ENCODE results near the gene HRH1.
"Not testable (repeated sequence)": the region's sequence is repeated elsewhere in the genome, so short reads cannot be mapped to it uniquely, and the experiment has no call there.

Gene HRH1

DNA sequence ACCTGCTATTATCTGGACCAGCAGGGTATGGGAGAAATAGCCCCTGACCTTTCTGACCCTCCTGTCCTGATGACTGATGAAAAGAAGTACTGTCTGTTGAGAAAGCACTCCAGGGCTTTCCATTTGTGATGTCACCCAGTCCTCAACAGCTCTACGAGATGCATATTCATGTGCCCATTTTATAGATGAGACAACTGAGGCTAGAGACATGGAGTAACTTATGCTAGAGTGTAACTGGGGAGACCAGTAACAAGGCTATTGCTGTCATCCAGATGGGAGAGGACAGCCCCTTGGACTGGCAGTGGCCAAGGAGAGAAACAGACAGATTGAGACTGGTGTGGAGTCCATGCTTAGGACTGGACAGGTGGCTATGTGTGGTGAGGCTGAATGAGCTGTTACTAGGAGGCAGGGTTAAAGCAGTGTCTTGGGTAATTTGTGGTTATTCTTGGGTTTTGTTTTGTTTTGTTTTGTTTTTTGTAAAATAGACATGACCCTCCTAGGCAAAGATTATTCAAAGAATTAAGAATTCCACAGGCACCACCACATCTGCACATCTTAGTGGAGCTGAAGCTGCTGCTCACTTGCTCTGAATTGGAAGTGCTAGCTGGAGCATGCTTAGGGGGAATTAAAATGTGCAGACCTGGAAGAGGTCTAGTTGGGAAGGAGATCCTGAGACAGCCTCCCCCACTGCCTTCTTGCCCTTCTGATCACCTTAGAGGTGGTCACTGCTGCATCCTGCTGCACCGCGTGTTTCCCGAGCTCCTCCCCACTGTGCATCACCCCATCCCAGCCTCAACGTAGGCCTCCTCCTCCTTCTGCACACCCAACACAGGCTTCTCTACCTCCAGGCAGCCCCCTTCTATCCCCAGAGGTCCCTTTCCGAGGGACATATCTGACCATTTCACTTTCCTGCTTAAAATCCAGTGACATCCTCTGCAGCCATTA is 8.4 kb downstream of the HRH1 start:
- Histone ChIP-seq H3K9me3 (ENCODE audit: severe bottlenecking) (peaks cover 3% of the 10 kb centered on the region), H3K27me3 (ENCODE audit: insufficient read depth, low read depth, severe bottlenecking) (peaks cover 2% of the 10 kb centered on the region), H3K36me3 (no peaks in the 10 kb centered on the region), H3K4me3 (ENCODE audit: low read depth, low read length) (no peak overlapping the region), H3K27ac (no peak overlapping the region)
- TF ChIP-seq, protein P1, sequence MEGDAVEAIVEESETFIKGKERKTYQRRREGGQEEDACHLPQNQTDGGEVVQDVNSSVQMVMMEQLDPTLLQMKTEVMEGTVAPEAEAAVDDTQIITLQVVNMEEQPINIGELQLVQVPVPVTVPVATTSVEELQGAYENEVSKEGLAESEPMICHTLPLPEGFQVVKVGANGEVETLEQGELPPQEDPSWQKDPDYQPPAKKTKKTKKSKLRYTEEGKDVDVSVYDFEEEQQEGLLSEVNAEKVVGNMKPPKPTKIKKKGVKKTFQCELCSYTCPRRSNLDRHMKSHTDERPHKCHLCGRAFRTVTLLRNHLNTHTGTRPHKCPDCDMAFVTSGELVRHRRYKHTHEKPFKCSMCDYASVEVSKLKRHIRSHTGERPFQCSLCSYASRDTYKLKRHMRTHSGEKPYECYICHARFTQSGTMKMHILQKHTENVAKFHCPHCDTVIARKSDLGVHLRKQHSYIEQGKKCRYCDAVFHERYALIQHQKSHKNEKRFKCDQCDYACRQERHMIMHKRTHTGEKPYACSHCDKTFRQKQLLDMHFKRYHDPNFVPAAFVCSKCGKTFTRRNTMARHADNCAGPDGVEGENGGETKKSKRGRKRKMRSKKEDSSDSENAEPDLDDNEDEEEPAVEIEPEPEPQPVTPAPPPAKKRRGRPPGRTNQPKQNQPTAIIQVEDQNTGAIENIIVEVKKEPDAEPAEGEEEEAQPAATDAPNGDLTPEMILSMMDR (IDR thresholded peaks at IDR 0.05; ENCODE audit: low read depth, low read length) = no peak
- no peak for DNase-seq

GRCh38 chr3:11164607-11165006 is 10.3 kb downstream of the HRH1 start:
- H3K36me3 ChIP-seq = no peaks in the 10 kb centered on the region
- DNase-seq = no peak
- no peak overlapping the region for H3K4me3 ChIP-seq (ENCODE audit: low read depth, low read length)
- no peak overlapping the region for H3K27ac ChIP-seq
- TF ChIP-seq, protein P1 (IDR thresholded peaks at IDR 0.05; ENCODE audit: low read depth, low read length) = no peak
- peaks cover 13% of the 10 kb centered on the region for H3K9me3 ChIP-seq (ENCODE audit: severe bottlenecking)
- H3K27me3 ChIP-seq (ENCODE audit: insufficient read depth, low read depth, severe bottlenecking) = no peaks in the 10 kb centered on the region

GRCh38 chr3:11165476-11165875 is 11.2 kb downstream of the HRH1 start:
- Histone ChIP-seq H3K4me3 (ENCODE audit: low read depth, low read length) (no peak overlapping the region), H3K36me3 (no peaks in the 10 kb centered on the region), H3K9me3 (ENCODE audit: severe bottlenecking) (peaks cover 13% of the 10 kb centered on the region), H3K27ac (no peak overlapping the region), H3K27me3 (ENCODE audit: insufficient read depth, low read depth, severe bottlenecking) (no peaks in the 10 kb centered on the region)
- TF ChIP-seq, protein P1 (IDR thresholded peaks at IDR 0.05; ENCODE audit: low read depth, low read length) = no peak
- DNase-seq = no peak

DNA sequence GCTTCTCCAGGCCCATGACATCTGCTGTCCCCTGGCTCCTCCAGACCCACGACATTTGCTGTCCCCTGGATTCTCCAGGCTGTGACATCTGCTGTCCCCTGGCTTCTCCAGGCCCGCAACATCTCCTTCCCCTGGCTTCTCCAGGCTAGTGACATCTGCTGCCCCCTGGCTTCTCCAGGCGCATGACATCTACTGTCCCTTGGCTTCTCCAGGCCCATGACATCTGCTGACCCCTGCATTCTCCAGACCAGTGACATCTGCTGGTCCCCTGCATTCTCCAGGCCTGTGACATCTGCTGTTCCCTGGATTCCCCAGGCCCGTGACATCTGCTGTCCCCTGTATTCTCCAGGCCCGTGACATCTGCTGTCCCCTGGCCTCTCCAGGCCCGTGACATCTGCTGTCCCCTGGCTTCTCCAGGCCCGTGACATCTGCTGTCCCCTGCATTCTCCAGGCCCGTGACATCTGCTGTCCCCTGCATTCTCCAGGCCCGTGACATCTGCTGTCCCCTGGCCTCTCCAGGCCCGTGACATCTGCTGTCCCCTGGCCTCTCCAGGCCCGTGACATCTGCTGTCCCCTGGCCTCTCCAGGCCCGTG is 12.6 kb downstream of the HRH1 start:
- H3K36me3 ChIP-seq; H3K27ac ChIP-seq; H3K27me3 ChIP-seq (ENCODE audit: insufficient read depth, low read depth, severe bottlenecking); H3K4me3 ChIP-seq (ENCODE audit: low read depth, low read length): not testable (repeated sequence)
- peaks cover 13% of the 10 kb centered on the region for H3K9me3 ChIP-seq (ENCODE audit: severe bottlenecking)
- TF ChIP-seq, protein P1 (IDR thresholded peaks at IDR 0.05; ENCODE audit: low read depth, low read length) = peak; percentile 31; the same call in 1 of the 2 replicates
- DNase-seq = peak; percentile 76

DNA sequence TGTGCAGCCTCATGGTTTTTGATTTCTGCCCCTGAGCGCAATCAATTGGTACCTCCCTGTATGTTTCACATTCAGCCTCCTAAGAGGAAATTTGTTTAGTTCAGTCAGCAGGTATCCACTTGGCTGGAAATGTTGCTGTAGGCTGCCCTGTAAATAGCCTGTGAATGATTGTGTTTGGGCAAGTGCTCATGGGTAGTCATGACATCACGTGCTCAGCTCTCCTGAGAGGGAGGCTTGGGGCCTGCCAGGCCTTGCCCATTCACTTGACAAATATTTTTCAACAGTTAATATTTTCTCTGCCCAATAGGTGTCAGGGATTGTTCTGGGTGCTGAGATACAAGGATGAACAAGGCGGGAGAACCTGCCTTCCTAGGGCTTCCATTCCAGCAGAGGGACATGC is 13.3 kb downstream of the HRH1 start:
- Histone ChIP-seq H3K9me3 (ENCODE audit: severe bottlenecking) (peaks cover 13% of the 10 kb centered on the region), H3K36me3 (no peaks in the 10 kb centered on the region), H3K27ac (peak overlapping the region; percentile 70), H3K4me3 (ENCODE audit: low read depth, low read length) (no peak overlapping the region), H3K27me3 (ENCODE audit: insufficient read depth, low read depth, severe bottlenecking) (no peaks in the 10 kb centered on the region)
- no peak for DNase-seq
- TF ChIP-seq, protein P1 (IDR thresholded peaks at IDR 0.05; ENCODE audit: low read depth, low read length) = no peak
